Femur (tissue), 1 donor: Measurements from ENCODE around the gene ZNHIT2.

Source experiments
- DNase-seq: peaks from one replicate; pipeline ENCODE4 v3.0.0-alpha.2; 2017

ZNHIT2 gene

GRCh38 chr11:65100674-65101350 lies 16.7 kb downstream of the ZNHIT2 start:
- DNase-seq = no peak

GRCh38 chr11:65096926-65097325 lies 20.6 kb downstream of the ZNHIT2 start:
- DNase-seq = no peak

- peak; percentile 92 for DNase-seq
These were observed 21.3 kb downstream of the ZNHIT2 start, which contains the start of gene VPS51 for GRCh38 chr11:65095974-65096806. Gene VPS51 (plus strand): TSS chr11:65096214. CDS start chr11:65096251, 37 bp downstream.

- no peak for DNase-seq
These were observed 22.1 kb downstream of the ZNHIT2 start for GRCh38 chr11:65095427-65095826.

GRCh38 chr11:65090628-65091027 lies 26.9 kb downstream of the ZNHIT2 start:
- no peak for DNase-seq

GRCh38 chr11:65089621-65090020 lies 27.9 kb downstream of the ZNHIT2 start:
- DNase-seq = no peak

GRCh38 chr11:65087827-65088226 lies 29.7 kb downstream of the ZNHIT2 start:
- DNase-seq = no peak

- no peak for DNase-seq
These were observed 30.3 kb downstream of the ZNHIT2 start for GRCh38 chr11:65087216-65087615.

- DNase-seq = no peak
These were observed 30.7 kb downstream of the ZNHIT2 start for GRCh38 chr11:65086809-65087208.

- no peak for DNase-seq
These were observed 32.1 kb downstream of the ZNHIT2 start for GRCh38 chr11:65085446-65085845.

- no peak for DNase-seq
These were observed 32.7 kb downstream of the ZNHIT2 start for GRCh38 chr11:65084598-65085375.

- DNase-seq = peak; percentile 97
These were observed 33.5 kb downstream of the ZNHIT2 start, which contains the start of the genes CDCA5 and ZFPL1 for GRCh38 chr11:65083834-65084597. Gene CDCA5 (minus strand): TSS chr11:65084040. CDS start chr11:65083978, 62 bp downstream. Gene ZFPL1 (plus strand): TSS chr11:65084222. CDS start chr11:65084699, 477 bp downstream.

GRCh38 chr11:65083134-65083833 lies 34.2 kb downstream of the ZNHIT2 start:
- no peak for DNase-seq

GRCh38 chr11:65078786-65079342 lies 38.6 kb downstream of the ZNHIT2 start:
- DNase-seq = no peak

- no peak for DNase-seq
These were observed 39.4 kb downstream of the ZNHIT2 start for GRCh38 chr11:65078151-65078550.

GRCh38 chr11:65077451-65077850 lies 40.0 kb downstream of the ZNHIT2 start:
- no peak for DNase-seq

GRCh38 chr11:65072631-65072966 lies 44.9 kb downstream of the ZNHIT2 start:
- no peak for DNase-seq

GRCh38 chr11:65071907-65072630 lies 45.4 kb downstream of the ZNHIT2 start:
- DNase-seq = no peak

- DNase-seq = no peak
These were observed 48.3 kb downstream of the ZNHIT2 start for GRCh38 chr11:65069217-65069616.

GRCh38 chr11:65067446-65067845 lies 50.1 kb downstream of the ZNHIT2 start:
- DNase-seq = no peak

- no peak for DNase-seq
These were observed 50.7 kb downstream of the ZNHIT2 start for GRCh38 chr11:65066805-65067291.
